NCI-H446 treated with DMSO at 0.1 percent for 48 hours (cell line): Measurements from ENCODE around the gene MELK.

Experiments
- DNase-seq: peaks from one replicate; lab custom pipeline; 2025; lab: John Stamatoyannopoulos, UW

MELK gene

GRCh38 chr9:36584620-36585460 is 12.1 kb downstream of the MELK start:
- DNase-seq = no peak

DNA sequence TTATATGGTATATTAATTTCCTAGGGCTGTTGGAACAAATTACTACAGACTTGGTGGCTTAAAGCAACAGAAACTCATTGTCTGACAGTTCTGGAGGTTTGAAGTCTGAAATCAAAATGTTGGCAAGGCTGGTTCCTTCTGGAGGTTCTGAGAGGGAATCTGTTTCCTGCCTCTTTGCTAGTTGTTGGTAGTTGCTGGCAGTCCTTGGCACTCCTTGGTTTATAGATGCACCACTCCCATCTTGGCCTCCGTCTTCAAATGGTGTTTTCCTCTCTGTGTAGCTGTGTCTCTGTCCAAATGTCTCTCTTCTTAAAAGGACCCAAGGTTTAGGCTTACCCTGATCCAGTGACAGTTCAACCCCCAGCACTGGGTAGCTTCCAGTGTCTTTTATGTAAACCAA is 17.5 kb downstream of the MELK start:
- no peak for DNase-seq

DNA sequence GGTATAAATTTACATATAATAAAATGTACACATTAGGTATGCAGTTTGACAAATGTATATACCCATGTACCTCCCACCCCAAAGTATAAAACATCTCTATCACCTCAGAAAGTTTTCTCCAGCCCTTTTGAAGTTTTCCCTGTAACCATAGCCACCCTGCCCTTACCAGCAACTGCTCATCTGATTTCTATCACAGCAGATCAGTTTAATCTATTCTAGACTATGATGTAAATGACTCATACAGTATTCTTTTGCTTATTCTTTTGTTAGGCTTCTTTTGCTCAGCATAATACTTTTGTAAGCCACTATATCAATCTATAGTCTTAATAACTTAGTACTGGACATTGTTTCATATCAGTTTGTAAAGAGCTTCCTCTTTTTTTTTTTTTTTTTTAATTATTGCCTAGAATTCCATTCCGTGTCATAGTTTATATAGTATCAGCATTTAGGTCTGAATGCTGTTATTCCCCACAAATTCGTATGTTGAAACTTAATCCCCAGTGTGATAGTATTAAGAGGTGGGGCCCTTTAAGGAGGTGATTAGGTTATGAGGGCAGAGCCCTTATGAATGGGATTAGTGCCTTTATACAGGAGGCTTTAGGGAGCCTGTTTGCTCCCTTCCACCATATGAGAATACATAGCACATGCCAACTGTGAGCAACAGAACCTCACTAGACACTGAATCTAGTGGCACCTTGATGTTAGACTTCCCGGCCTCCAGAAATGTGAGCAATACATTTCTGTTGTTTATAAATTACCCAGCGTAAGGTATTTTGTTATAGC is 20.3 kb downstream of the MELK start:
- no peak for DNase-seq

DNA sequence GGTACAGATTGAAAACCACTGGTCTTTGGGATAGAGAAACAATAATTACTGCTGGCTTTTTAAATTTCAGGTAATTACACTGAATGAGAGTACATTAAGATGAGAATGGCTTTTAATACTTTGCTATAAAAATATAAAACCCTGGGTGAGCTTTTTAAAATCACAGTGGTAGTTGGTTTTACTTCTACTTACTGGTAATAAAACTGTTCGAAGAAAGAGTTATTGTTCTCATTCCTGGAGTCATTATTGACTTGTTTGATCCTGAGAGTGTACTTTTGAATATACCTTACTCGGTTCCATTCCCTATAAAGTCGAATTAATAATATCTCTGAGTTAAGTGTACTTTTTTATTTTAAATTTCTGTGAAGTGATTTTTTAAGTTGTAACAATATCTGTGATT is 21.5 kb downstream of the MELK start:
- no peak for DNase-seq

- DNase-seq = peak; percentile 14
Measured at GRCh38 chr9:36597412-36598178, 24.9 kb downstream of the MELK start.

GRCh38 chr9:36598273-36598672 is 25.6 kb downstream of the MELK start:
- no peak for DNase-seq

- DNase-seq = no peak
Measured at GRCh38 chr9:36603006-36603405, 30.3 kb downstream of the MELK start.

DNA sequence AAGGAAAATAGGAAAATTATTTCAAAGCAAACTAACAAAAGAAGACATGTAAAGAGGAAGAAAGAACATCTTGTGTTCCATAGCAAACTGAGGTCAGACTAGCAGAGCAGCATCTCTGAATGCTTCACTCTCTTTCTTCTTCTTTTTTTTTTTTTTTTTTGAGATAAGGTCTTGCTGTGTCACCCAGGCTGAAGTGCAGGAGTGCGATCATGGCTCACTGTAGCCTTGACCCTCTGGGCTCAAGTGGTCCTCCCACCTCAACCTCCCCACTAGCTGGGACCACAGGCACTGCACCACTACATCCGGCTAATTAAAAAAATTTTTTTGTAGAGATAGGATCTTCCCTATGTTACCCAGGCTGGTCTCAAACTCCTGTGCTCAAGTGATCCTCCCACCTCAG is 36.6 kb downstream of the MELK start:
- no peak for DNase-seq

DNA sequence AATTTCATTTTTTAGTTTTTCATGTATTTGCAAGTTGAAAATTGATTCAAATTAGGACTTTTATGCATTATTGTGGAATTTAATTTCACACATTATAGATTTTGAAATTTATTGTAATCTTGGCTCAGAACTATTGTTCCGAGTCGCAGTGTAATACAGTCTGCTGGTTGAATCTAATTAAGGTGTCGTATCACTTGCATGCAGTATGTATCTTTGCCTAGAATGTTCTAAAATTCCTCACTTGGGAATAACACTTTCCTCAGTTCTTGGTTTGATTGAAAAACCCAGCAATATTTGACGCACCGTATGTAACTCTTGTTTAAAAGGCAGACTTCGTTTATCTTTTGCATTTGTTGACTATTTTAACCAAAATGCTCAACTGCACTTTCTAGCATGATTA is 49.4 kb downstream of the MELK start:
- no peak for DNase-seq

DNA sequence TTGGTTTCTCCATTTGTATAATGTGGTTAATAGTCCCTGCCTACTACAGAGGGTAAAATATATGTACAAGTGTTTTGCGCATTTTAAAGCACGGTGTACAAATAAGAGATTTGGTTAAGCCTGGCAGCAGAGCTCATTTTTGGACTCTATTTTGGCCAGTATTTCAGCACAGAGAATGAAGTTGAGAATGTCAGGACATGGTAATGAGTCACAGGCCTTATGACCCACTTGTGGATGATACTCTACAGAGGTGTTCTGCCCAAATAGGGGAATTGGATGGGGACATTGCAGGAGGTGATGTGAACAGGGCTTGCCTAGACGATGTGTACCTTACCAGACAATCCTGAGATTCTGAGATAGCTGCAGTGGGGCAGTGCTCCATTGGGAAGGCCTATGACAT is 50.6 kb downstream of the MELK start:
- no peak for DNase-seq

DNA sequence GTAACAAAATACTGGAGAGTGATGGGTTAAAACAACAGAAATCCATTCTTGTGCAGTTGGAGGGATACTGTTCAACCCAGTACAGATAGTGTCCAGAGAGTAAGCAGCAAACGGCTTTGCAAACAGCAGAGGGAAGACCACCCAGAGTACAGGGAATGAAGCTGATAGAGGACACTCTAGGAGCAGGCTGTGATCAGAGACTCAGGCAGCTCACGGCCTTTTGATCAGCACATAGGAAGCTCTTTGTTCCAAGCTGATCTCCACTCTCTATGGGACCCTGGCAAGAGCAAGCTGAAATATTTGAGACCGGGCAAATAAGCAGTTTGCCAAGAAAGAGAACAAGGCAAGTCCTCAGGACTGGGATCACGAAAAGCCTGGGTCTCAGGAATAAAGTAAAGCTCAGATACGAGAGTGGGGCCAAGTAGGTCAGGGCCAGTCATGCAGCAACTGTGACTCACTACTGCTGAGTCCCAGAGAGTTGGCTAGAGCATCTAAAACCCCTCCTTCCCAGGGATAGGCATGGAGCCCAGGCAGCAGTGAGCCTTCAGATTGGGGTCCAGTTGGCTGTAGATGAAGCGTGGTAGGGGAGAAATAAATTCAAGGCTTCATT is 52.4 kb downstream of the MELK start:
- DNase-seq = peak; percentile 85

- DNase-seq = peak; percentile 3
Measured at GRCh38 chr9:36632892-36633291, 60.2 kb downstream of the MELK start.

GRCh38 chr9:36637491-36638270 is 65.0 kb downstream of the MELK start:
- no peak for DNase-seq

- no peak for DNase-seq
Measured at GRCh38 chr9:36640771-36641381, 68.2 kb downstream of the MELK start.

- DNase-seq = no peak
Measured at GRCh38 chr9:36642817-36643216, 70.1 kb downstream of the MELK start.

GRCh38 chr9:36656842-36657241 is 84.1 kb downstream of the MELK start:
- DNase-seq = no peak

GRCh38 chr9:36659500-36659899 is 86.8 kb downstream of the MELK start:
- DNase-seq = no peak

DNA sequence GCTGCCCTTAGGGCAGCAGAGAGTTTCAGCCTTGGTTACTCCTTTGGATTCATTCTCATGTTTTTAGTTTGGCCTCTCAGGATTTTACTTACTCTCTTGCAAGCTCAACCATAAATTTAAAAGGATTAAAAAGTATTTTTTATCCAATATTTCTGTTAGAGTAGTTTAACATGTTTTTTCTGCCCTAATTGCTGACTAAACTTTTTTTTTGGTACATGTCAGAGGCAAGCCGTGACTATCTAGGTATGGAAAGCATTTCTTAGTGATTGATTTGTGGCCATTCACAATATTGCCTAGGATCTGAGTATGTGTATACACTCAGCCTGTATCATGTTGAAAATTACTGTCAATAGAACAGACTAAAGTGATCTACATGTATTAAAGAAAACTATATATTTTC is 92.1 kb downstream of the MELK start:
- no peak for DNase-seq

DNA sequence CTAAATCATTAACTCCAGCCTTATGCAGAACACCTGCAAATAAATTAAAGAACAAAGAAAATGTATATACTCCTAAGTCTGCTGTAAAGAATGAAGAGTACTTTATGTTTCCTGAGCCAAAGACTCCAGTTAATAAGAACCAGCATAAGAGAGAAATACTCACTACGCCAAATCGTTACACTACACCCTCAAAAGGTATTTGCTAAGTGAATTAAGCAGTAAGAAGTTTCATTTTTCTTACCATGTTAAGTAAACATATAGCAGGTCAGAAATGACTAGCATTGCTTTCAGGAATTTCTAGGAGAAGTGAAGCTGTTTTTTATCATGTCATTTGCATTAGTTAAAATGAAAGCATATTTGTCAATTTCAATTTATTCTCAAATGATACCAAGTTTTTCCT is 92.7 kb downstream of the MELK start:
- no peak for DNase-seq

GRCh38 chr9:36665921-36666431 is 93.3 kb downstream of the MELK start:
- no peak for DNase-seq

DNA sequence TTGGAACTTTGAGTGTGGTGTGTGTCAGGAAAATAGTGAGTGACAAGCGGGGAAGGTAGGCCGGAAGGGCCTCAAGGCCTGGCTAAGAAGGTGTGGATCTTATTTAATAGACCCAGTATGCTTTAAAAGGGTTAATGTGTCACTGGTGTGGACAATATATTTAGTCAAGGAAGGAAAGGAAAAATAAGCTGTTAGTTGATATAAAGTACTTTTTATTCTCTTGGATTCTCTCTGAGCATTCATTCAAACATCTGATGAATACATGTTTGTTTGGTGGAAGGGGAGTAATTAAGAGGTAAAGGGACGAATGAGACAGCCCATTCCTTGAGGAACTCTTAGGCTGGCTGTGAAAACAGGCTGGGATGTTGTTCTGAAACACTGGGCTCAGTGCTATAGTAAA is 98.9 kb downstream of the MELK start:
- no peak for DNase-seq
